NOMO-1 treated with dmso at 0.1 percent for 144 hours (cell line): ENCODE results near the gene CYP2A6.
A peak's percentile ranks its signal among the peaks of the same experiment; 100 is the strongest.

Experiments used
- DNase-seq: peaks from one replicate; lab custom pipeline; 2025; ENCODE audit not compliant: unreplicated experiment; lab: John Stamatoyannopoulos, UW

CYP2A6 gene

DNA sequence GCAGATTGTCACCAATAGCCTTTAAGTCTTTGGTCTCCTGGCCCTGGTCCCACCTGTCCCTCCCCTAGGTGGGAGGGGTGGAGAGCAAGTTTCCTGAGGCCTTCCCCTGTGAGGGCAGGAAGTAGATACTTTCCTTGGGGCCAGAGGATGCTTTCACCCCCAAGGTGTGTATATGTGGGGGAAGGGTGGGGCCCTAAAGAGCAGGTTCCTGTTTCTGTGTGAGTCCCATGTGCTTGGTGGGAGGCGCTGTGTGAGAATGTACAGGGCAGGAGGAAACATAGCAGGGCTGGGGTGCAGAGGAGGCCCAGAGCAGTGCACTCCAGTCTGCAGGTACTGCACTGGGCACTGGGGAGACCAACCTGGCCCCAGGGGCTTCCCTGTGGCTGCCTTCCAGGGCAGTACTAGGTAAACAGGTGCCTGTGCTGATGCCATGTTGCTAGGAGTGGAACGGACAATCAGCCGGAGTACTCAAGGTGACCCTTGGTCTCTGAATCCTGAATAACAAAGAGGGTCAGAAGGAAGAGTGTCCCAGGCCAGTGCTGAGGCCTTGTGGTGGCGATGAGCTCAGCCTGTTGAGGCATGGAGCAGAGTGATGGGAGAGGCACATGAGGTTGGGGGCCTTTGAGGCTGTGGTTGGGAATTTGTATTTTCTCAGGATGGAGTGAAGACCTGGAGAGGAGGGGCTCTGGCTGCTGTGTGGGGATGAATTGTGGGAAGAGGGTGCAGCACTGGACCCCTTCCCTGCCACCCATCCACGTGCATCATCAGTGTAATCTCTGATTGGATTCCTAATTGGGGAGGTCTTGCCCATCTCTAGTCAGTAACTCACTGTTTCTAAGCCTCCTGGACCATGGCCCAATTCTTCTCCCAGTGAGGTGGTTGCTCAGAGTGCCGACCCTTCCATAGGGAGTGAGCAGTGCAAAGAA is 46.1 kb downstream of the CYP2A6 start:
- DNase-seq = peak; percentile 15

DNA sequence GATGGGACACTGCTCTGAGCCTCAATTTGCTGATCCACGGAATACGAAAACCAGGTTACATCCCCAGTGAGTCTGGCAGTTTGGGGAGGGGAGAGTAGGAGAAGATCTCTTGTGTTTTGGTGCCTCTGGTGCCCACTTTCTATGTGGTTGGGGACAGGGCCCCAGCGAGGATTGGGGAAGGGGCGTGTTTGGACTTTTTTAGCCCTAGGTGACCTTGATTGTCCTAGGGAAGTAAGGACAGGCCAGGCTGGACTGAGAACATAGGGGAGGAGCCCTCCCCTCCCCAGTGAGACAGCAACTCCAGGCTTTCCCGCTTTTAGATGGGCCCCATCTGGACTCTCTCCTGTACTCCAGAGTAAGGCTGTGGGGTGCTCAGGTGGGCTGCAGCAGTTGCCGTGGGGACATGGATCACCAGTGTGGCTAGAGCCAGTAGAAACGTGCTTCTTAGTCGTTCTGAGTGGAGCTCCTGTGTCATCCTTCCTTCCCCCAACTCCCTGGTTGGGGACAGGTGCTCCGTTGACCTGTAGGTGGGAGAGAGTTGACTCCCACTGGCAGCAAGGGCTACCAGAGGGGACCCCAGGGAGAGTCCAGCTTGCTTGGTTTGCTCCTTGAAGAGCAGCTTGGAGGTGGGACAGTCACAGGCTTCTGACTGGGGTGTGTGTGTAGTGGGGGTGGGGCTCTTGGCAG is 46.9 kb downstream of the CYP2A6 start:
- no peak for DNase-seq

DNA sequence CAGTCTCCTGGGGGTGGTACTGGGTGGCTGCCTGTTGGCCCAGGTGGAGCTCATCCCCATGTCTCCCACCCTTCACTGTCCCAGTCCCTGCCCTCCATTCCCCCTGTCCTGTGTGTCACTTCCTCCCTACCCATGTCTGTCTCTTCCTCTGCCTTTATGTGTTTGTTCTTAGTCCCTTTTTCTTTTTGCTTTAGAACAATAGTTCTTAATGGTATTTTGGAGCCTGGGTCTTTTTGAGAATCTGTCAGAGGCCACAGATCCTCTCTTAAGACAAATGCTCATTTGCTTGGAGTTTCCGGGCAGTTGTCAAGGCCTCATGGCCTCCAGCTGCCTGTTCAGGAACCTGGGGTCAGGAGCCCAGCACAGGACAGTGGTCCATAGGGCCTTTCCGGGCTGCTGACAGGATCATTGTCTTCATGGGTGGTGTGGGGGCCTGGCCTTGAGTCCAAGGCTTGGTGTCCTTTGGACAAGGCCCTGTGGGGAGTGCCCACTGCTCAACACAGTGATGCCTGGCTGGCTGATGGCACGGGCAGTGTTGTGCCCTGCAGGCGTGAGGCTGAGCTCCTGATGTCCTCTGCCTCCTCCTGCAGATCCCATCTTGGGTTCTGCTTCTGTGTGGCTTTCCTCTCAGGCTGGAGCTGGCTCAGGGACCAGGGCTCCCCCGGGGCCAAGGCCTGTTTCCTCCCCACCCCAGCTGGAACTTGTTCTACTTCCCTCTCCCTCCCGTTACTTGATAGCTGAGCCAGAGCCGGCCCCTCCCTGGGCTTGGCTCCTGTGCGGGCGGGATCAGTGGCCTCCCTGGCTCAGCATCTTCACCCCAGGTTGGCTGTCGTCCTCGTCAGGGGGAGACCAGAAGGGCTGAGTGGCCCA is 47.7 kb downstream of the CYP2A6 start:
- DNase-seq = no peak

DNA sequence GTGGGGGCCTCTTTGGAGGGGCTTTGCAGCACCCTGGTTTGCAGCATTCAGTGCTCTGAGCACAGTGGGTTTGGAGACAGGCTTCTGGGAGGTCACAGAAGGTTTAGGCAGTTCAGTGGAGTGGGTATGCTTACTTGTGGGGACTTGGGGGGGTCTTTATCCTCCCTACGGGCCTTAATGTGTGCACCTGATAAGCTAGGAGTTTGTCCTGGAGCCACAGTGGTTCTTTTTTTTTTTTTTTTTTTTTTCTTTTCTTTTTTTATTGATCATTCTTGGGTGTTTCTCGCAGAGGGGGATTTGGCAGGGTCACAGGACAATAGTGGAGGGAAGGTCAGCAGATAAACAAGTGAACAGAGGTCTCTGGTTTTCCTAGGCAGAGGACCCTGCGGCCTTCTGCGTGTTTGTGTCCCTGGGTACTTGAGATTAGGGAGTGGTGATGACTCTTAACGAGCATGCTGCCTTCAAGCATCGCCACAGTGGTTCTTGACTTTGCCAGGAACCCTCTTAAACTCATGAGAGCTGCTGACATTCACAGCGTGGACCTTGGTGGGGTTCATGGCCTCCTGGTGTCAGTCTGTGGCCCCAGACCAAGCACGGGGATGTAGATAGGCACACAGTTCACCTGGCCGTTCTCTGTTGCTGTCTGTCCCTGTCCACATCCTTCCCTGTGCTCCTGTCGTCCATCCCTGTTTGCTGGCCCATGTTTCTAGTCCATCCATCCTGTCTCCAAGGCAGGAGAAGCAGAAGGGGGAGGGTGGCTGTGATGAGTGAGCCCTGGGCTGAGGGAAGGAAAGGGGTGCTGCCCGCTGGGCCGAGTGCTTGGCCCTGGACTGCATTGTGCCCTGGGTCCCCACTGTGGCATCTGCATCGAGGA is 48.6 kb downstream of the CYP2A6 start:
- no peak for DNase-seq

DNA sequence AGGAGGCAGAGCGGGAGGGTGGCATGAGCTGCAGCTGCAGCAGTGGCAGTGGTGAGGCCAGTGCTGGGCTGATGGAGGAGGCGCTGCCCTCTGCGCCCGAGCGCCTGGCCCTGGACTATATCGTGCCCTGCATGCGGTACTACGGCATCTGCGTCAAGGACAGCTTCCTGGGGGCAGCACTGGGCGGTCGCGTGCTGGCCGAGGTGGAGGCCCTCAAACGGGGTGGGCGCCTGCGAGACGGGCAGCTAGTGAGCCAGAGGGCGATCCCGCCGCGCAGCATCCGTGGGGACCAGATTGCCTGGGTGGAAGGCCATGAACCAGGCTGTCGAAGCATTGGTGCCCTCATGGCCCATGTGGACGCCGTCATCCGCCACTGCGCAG is 49.3 kb downstream of the CYP2A6 start:
- no peak for DNase-seq

DNA sequence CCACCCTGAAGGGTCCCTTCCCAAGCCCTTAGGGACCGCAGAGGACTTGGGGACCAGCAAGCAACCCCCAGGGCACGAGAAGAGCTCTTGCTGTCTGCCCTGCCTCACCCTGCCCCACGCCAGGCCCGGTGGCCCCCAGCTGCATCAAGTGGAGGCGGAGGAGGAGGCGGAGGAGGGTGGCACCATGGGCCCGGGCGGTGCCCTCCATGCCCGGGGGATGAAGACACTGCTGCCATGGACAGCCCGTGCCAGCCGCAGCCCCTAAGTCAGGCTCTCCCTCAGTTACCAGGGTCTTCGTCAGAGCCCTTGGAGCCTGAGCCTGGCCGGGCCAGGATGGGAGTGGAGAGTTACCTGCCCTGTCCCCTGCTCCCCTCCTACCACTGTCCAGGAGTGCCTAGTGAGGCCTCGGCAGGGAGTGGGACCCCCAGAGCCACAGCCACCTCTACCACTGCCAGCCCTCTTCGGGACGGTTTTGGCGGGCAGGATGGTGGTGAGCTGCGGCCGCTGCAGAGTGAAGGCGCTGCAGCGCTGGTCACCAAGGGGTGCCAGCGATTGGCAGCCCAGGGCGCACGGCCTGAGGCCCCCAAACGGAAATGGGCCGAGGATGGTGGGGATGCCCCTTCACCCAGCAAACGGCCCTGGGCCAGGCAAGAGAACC is 49.8 kb downstream of the CYP2A6 start:
- DNase-seq = no peak

DNA sequence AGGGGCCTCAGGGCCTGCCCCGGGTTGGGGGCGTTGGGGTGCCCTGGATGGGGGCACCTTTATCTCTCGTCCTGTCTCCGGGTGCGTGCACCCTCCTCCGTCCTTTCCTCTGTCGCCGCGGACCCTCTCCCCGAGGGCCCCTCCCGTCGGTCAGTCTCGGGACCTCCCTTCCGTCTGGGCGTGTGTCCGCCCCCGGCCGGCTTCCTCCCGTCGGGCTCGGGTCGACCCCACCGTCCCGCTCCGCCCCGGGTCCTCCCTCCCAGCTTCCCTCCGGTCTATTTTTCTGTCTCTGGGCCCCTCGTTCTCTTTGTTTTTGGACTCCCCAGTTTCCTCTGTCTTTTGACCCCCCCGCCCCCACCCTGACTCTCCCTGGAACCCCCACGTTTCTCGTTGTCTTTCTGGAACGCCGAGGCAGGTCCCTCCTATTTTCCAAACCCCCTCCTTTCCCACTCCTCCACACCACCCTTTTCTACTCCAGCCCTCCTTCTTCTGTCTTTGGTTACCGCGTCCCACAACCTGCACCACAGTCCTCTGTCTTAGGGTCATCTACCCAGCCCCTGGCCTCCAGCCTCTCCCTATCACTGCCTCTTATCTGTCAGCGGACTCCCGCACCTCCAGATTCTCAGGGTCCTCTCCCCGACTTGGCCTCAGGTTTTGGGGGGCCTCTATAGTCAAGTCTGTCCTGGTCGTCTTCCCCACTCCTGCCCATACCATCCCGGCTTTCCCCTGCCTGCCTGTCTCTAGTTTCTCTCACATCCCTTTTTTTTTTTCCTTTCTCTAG is 50.5 kb downstream of the CYP2A6 start:
- DNase-seq = no peak

DNA sequence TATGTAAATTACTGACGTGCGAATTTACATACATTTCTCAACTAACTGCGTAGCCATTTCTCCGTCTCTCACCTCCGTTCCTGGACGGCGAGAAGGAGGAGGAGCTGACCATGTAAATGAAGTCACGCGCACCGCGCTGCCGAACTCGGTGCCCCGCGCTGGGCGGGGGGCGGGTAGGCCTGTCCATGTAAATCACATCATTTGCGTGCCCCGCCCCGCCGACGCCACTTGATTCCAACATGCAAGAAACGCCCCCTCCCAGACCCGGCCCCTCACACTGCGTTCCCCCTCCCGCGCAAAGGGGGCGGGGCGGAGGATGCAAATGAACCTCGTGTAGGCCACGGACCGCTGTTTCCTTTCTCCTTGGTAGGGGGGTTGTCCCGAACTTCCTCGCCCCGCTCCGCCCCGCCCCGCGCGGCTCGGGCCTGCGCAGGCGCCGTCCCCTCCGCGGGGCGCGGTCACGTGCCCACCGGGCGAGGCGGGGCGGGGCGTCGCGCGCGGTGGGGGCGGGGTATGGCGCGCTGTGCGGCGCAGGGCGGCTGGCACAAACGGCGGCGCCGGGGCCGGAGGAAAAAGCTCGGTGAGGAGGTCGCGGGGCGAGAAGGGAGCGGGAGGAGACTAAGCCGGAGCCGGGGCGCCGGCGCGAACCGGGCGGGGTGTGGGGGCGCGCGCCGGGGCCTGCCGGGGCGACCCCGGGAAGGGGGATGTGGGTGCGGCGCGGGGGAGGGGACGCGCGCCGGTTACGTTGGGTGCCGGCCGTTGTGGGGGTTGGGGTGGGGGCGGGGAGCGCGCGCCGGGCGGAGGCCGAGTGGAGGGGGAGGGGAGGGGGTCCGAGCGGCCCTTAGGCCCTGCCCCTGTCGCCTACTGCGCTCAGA is 51.3 kb downstream of the CYP2A6 start, which contains the start of gene EGLN2:
Gene EGLN2, plus strand, starts transcription at position 509 of the 875 bp plus-strand sequence. CDS start 1,382 bp downstream, outside the sequence.
- peak; percentile 97 for DNase-seq

DNA sequence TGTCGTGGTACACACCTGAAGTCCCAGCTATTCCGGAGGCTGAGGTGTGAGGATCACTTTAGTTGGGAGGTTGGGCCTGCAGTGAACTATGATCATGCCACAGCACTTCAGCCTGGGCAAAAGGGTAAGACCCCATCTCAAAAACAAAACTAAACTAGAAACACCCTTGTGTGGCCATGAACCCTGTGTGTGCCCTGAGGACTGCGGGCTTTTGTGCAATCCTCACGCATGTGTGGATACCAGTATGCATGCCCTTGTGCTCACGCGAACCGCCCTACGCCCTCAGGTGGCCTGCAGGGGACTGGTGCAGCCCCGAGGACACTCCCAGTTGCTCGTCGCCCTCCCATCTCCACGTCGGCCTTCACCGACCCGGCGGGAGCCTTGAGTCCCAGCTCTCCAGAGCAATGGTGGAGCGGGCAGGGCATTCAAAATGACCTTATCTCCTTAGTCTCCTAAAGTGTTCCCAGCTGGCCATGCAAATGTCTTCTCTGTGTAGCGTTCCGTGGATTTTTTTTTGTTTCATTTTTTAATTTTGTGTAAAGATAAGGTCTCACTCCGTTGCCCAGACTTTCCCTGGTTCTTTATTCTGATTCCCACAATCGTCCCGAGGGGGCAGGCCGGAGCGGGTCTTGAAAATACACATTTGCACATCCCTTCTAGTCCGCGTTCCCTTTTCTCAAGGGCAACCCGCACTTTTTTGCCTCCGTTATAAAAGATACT is 52.1 kb downstream of the CYP2A6 start:
- DNase-seq = peak; percentile 85

DNA sequence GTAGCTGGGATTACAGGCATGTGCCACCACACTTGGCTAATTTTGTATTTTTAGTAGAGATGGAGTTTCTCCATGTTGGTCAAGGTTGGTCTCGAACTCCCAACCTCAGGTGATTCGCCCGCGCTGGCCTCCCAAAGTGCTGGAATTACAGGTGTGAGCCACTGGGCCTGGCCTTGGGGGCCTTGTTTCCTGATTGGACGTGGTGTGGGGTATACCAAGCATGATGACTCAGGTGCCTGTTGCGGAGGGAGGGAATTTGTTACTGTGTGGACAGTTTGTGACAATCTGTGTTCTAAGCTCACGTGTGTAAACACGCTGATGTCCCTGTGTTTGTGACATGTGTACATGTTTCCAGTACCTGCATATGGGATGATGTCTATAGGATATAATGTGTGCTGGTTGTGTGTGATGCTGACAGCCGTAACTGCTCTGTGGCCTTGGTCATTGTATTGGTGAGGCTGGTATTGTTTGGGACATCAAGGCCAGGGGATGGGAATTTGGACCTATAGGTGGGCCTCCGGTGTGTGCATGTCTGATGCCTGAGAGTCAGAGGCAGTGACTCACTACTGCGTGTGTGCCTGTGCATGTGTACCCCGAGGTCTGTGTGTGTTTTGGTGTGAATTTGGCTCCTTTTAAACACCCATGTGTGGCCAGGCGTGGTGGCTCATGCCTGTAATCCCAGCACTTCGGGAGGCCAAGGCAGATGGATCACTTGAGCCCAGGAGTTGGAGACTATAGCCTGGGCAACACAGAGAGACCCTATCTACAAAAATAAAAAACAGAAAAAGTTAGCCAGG is 52.9 kb downstream of the CYP2A6 start:
- no peak for DNase-seq
